ENCODE data around the gene NR5A1. TPM values are rescaled to one million over a fixed set of nuclear protein-coding genes. Genes with fewer than 3 reads are reported as not detected.

The NR5A1 gene
- polyA plus RNA-seq, 3 donors = 0.03 TPM; not detected in 2

- no peak overlapping the region for H3K27ac ChIP-seq (ENCODE audit: low read depth, low read length)
- 87 to 94% (median 90%) methylated on average over 1 of the region's 1 CpG for WGBS, 3 donors
Measured at GRCh38 chr9:124439086-124439485, 68.1 kb downstream of the NR5A1 start.

GRCh38 chr9:124438091-124438490 lies 69.1 kb downstream of the NR5A1 start:
- 70 to 88% (median 83%) methylated on average over 9 of the region's 9 CpGs for WGBS, 3 donors

DNA sequence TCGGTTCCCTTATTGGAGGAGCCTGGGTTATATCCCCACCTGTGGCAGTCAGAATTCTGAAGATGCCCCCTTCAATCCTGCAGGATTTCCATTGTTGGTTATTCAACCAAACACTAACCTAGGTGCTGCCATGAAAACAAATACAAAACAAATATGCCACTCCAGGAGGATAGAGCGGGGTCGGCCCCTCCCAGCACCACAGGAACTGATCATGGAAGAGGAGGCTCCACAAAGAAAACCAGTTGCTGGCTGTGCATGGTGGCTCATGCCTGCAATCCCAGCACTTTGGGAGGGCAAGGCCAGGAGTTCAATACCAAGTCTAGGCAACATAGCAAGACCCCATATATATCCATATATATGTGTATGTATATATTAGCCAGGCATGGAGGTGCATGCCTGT lies 70.1 kb downstream of the NR5A1 start:
- 85 to 93% (median 93%) methylated on average over 3 of the region's 3 CpGs for WGBS, 3 donors
- H3K27ac ChIP-seq (ENCODE audit: low read depth, low read length) = no peak overlapping the region

More at GRCh38 chr9:124438091-124438490, 69.1 kb downstream of the NR5A1 start:
- H3K27ac ChIP-seq (ENCODE audit: low read depth, low read length) = no peak overlapping the region

- H3K27ac ChIP-seq (ENCODE audit: low read depth, low read length) = no peak overlapping the region
Measured at GRCh38 chr9:124436320-124436719, 70.9 kb downstream of the NR5A1 start.

Other genes with a start within 250 kb of the NR5A1 start
- gene NEK6, start 249.4 kb downstream of the NR5A1 start, polyA plus RNA-seq = 10 to 100 TPM; 15.8 to 24.6 (median 18.3) TPM
- gene PSMB7, start 92.0 kb downstream of the NR5A1 start, polyA plus RNA-seq = 100 to 1,000 TPM; 133 to 197 (median 137) TPM
- gene ADGRD2, start 56.9 kb downstream of the NR5A1 start, polyA plus RNA-seq = not detected

Measured in adipose tissue (tissue), 3 donors.